ENCODE measurements around the gene NOLC1.

The NOLC1 gene

DNA sequence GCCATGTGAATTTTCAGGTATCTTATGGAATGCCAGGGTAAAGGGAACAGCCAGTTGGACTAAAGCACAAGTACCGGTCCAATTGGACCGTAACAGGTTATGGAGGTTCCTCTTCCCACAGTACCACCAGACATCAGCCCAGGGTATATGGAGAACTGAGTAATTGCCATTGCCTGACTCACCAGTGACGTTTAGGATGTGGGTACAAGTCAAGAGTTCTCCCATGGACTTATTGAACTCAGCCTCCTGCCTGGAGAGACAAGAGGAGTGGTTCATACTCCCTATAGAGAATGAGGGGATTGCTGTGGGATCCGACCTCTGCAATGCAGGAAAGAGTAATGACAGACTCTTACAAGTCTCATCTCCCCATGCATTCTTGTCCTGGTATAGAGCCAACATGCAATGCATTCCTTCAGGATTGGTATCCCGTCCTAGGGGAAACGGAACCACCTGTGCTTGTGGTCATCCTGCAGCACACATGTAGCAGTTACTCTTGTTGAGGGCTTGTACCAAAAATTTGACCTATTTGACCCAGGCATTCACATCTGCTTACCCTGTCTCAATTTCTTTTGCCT is 43.2 kb downstream of the NOLC1 start:
- H3K4me3 ChIP-seq (ENCODE audit: low read length): no peak overlapping the region
- TF ChIP-seq, protein P1, sequence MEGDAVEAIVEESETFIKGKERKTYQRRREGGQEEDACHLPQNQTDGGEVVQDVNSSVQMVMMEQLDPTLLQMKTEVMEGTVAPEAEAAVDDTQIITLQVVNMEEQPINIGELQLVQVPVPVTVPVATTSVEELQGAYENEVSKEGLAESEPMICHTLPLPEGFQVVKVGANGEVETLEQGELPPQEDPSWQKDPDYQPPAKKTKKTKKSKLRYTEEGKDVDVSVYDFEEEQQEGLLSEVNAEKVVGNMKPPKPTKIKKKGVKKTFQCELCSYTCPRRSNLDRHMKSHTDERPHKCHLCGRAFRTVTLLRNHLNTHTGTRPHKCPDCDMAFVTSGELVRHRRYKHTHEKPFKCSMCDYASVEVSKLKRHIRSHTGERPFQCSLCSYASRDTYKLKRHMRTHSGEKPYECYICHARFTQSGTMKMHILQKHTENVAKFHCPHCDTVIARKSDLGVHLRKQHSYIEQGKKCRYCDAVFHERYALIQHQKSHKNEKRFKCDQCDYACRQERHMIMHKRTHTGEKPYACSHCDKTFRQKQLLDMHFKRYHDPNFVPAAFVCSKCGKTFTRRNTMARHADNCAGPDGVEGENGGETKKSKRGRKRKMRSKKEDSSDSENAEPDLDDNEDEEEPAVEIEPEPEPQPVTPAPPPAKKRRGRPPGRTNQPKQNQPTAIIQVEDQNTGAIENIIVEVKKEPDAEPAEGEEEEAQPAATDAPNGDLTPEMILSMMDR (conservative IDR thresholded peaks at IDR 0.05; ENCODE audit: low read depth, low read length): no peak
- DNase-seq (ENCODE audit: low read depth): no peak

DNA sequence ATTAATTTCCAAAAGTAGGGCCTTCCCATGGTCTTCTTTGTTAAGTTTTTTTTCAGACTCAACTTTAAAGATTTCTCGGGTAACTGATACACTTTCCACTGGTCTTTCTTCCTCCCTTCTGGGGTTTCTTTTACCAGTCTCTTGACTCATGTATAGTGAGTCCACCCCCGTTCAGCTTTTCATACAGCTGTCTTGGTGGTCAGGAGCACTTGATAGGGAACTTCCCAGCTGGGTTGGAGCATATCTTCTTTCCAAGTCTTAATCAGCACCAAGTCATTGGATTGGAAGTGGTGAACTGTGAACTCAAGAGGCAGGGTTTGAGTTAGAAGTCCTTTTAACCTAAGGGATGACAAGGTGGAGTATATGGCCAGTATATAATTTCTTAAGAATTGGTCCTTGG is 44.7 kb downstream of the NOLC1 start:
- no peak for DNase-seq (ENCODE audit: low read depth)
- TF ChIP-seq, protein P1 (conservative IDR thresholded peaks at IDR 0.05; ENCODE audit: low read depth, low read length): no peak
- H3K4me3 ChIP-seq (ENCODE audit: low read length): no peak overlapping the region

DNA sequence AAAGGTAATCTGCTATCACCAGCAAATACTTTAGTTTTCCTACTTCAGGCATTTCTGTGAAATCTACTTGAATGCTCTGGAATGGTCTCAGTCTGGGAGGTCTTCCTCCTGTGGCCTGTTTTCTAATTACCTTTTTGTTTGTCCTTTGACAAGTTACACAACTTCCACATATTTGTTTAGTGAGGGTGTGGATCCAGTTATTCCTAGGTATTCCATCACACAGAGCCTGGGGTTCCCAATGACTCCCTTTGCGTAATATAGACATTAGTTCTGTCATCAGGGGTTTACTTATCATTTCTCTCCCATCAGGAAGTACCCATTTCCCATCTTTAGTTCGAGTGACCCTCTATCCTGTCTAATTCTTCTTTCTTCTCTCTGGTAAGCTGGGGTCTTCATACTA is 45.8 kb downstream of the NOLC1 start:
- no peak overlapping the region for H3K4me3 ChIP-seq (ENCODE audit: low read length)
- DNase-seq (ENCODE audit: low read depth): no peak
- TF ChIP-seq, protein P1 (conservative IDR thresholded peaks at IDR 0.05; ENCODE audit: low read depth, low read length): no peak

DNA sequence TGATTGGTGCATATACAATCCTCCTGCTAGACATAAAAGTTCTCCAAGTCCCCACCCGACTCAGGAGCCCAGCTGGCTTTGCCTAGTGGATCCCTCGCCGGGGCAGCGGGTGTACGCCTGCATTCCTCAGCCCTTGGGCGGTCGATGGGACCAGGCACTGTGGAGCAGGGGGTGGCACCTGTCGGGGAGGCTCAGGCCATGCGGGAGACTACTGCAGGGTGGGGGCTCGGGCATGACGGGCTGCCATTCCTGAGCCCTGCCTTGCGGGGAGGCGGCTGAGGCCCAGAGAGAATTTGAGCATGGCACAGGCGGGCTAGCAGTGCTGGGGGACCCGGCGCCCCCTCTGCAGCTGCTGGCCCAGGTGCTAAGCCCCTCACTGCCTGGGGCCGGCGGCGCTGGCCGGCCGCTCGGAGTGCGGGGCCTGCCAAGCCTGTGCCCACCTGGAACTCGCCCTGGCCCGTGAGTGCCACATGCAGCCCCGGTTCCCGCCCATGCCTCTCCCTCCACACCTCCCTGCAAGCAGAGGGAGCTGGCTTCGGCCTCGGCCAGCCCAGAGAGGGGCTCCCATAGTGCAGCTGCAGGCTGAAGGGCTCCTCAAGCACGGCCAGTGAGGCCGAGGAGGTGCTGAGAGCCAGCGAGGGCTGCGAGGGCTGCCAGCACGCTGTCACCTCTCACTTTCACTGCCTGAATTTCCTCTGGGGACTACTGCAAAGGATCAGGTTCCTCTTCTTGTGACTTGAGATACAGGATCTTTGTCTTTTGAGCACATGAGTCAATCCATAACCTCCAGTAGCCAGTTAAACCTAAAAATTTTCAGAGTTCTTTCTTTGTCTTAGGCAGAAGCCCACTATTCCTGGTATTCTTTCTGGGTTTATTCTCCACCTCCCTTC is 48.8 kb downstream of the NOLC1 start:
- TF ChIP-seq, protein P1 (conservative IDR thresholded peaks at IDR 0.05; ENCODE audit: low read depth, low read length): no peak
- DNase-seq (ENCODE audit: low read depth): no peak

DNA sequence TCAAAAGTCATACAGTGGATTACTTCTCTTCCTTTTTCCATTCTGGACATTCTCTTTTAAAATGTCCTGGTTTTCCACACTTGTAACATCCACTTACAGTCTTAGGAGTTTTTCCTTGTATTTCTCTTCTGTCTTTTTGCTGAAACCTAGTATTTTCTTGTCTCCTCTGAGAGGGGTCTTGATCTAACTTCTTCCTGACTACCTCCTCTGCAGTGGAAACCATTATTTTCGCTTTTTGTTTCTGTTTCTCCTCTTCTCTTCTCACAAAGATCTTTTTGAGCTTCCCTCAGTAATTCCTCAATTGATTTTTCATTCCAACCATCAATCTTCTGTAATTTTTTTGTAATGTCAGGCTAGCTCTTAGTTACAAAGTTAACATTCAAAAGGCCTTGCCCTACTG is 50.2 kb downstream of the NOLC1 start:
- no peak for DNase-seq (ENCODE audit: low read depth)
- H3K4me3 ChIP-seq (ENCODE audit: low read length): no peak overlapping the region
- TF ChIP-seq, protein P1 (conservative IDR thresholded peaks at IDR 0.05; ENCODE audit: low read depth, low read length): no peak

More for the DNA sequence above, 48.8 kb downstream of the NOLC1 start:
- no peak overlapping the region for H3K4me3 ChIP-seq (ENCODE audit: low read length)

DNA sequence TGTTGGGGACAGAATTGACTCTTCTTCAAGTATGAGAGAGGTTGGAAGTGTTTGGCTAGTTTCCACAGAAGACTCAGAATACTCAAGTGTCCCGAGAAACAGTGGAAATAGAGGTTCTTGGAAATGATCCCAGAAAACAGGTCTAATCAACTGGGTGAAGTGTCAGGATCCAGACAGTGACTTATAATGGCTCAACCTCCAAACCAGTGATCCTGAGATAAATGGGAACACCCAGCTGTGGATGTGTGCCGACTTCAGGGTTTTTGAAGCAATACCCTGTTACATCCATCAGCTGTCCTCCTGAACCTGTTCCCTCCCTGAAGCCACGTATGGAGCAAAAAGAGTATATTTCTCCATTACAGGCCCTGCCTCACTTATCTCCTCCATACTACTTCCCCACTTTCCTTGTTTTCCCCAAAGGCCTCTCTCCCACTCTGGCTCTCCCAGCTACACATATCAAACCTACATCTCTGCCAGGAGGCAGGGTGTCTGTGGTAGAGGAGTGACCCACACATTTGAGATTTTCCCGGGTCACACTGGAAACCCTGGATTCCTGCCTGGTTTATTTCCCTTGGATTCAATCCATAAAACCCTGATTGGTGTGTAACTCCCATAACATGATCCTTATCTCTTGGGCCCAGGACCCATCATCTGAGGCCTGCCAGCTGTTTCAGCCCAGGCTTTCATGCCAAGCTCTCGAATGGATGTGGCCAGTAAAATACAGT is 56.3 kb downstream of the NOLC1 start:
- no peak for DNase-seq (ENCODE audit: low read depth)
- H3K4me3 ChIP-seq (ENCODE audit: low read length): no peak overlapping the region
- TF ChIP-seq, protein P1 (conservative IDR thresholded peaks at IDR 0.05; ENCODE audit: low read depth, low read length): no peak
